ENCODE results near the gene TMEM72. TPM values are rescaled to one million over a fixed set of nuclear protein-coding genes. Genes with fewer than 3 reads are reported as not detected.
A peak's percentile ranks its signal among the peaks of the same experiment; 100 is the strongest.

Gene TMEM72
- total and polyA plus RNA-seq, 2 experiments from 2014 or later = not detected

- Mint-ChIP-seq H3K27ac (no peak overlapping the region), H3K9me3 (no peaks in the 10 kb centered on the region), H3K27me3 (ENCODE audit: insufficient read depth, low read depth, poor library complexity) (peaks cover 21% of the 10 kb centered on the region), H3K36me3 (ENCODE audit: low read depth) (no peaks in the 10 kb centered on the region; the same call in 2 of the 3 replicates), H3K4me3 (no peak overlapping the region; the same call in 2 of the 3 replicates), H3K4me1 (peaks cover 53% of the 10 kb centered on the region)
- Histone ChIP-seq H3K27me3 (ENCODE audit: insufficient read depth) (no peaks in the 10 kb centered on the region), H3K4me2 (peak overlapping the region; percentile 26; the same call in 1 of the 2 replicates), H3F3A (replicated peaks; ENCODE audit: low read depth) (no peaks in the 10 kb centered on the region), H3K4me3 (no peak overlapping the region), H3K9me2 (ENCODE audit: insufficient read depth) (no peaks in the 10 kb centered on the region), H3K27ac (ENCODE audit: low read depth) (no peak overlapping the region), H3K4me1 (ENCODE audit: insufficient read depth) (peaks cover 33% of the 10 kb centered on the region), H2AFZ (no peak overlapping the region), H4K20me1 (replicated peaks; ENCODE audit: insufficient read depth) (no peaks in the 10 kb centered on the region), H3K36me3 (ENCODE audit: insufficient read depth) (no peaks in the 10 kb centered on the region), H3K79me2 (replicated peaks; ENCODE audit: insufficient read depth) (no peaks in the 10 kb centered on the region)
- DNase-seq (ENCODE audit: low spot score) (no peak), ATAC-seq (no peak; the same call in 2 of the 3 replicates)
- no peak for TF ChIP-seq ZNF331 (CRISPR knock-in tag; IDR thresholded peaks at IDR 0.05; ENCODE audit: low read depth)
- no peak for TF ChIP-seq POLR2AphosphoS5 (IDR thresholded peaks at IDR 0.05; ENCODE audit: low read depth)
- TF ChIP-seq STAT1 (IDR thresholded peaks at IDR 0.05; ENCODE audit: unreplicated experiment) = no peak
- TF ChIP-seq EZH2phosphoT487 (IDR thresholded peaks at IDR 0.05; ENCODE audit: unreplicated experiment) = no peak
- no peak for TF ChIP-seq ZNF114 (CRISPR knock-in tag; IDR thresholded peaks at IDR 0.05)
- no peak for TF ChIP-seq ETS1 (IDR thresholded peaks at IDR 0.05)
- TF ChIP-seq NANOG (IDR thresholded peaks at IDR 0.05; ENCODE audit: borderline replicate concordance) = no peak
Observed at GRCh38 chr10:44980309-44981171, 69.4 kb downstream of the TMEM72 start.

DNA sequence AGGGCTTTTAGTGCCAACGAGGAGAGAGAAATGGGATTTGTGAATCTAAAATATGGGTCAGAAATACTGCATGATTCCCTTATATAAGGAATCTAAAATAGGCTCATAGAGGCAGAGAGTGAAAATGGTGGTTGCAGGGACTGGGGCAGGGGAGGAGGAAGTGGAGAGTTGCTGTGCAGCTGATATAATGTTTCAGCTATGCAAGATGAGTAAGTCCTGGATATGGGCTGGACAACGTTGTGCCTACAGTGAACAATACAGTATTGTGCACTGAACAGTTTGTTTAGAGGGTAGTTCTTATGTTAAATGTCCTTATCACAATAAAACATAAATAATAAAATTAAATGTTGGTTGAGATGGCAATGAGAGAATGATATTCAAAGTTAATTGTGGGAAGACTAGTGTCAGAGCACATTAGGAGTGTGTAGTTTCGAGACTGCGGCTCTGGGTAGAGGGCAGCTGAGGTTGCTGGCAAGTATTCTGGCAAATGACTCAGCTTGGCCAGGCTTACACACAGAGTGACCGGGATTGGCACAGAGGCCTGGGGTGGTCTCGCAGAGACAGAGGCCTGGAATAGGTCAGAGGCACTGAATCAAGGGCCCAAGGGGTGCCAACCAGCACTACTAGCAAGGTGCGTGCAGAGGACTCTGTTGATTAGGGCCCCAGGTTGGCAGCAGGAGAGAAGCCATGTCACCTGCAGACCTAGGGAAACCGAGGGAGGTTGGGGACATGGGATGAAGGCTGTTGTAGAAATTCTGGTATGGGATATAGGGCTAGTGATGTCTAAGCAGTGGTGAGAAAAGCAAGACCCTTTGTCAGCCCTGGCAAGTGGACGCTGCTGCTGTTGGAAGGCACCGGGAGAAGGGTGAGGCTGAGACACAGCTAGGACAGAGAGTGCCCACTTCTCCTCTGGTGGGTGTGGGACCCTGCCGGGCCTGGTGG, 70.3 kb downstream of the TMEM72 start:
- H3K4me1 ChIP-seq (ENCODE audit: insufficient read depth) = peaks cover 33% of the 10 kb centered on the region
- ATAC-seq (no peak), DNase-seq (ENCODE audit: low spot score) (no peak)
- Mint-ChIP-seq H3K27ac (no peak overlapping the region), H3K9me3 (no peaks in the 10 kb centered on the region), H3K36me3 (ENCODE audit: low read depth) (no peaks in the 10 kb centered on the region; the same call in 2 of the 3 replicates), H3K4me3 (no peak overlapping the region), H3K4me1 (peaks cover 54% of the 10 kb centered on the region), H3K27me3 (ENCODE audit: insufficient read depth, low read depth, poor library complexity) (peaks cover 21% of the 10 kb centered on the region)
- H3K36me3 ChIP-seq (ENCODE audit: insufficient read depth) = no peaks in the 10 kb centered on the region
- H3K27me3 ChIP-seq (ENCODE audit: insufficient read depth) = no peaks in the 10 kb centered on the region
- no peaks in the 10 kb centered on the region for H3F3A ChIP-seq (replicated peaks; ENCODE audit: low read depth)
- H3K27ac ChIP-seq (ENCODE audit: low read depth) = no peak overlapping the region
- H3K9me2 ChIP-seq (ENCODE audit: insufficient read depth) = no peaks in the 10 kb centered on the region
- H2AFZ ChIP-seq = no peak overlapping the region
- H3K4me2 ChIP-seq = no peak overlapping the region
- H3K79me2 ChIP-seq (replicated peaks; ENCODE audit: insufficient read depth) = no peaks in the 10 kb centered on the region
- H3K4me3 ChIP-seq = no peak overlapping the region
- H4K20me1 ChIP-seq (replicated peaks; ENCODE audit: insufficient read depth) = no peaks in the 10 kb centered on the region
- TF ChIP-seq POLR2AphosphoS5 (IDR thresholded peaks at IDR 0.05; ENCODE audit: low read depth) (no peak), ZNF462 (CRISPR knock-in tag; IDR thresholded peaks at IDR 0.05) (no peak), NANOG (IDR thresholded peaks at IDR 0.05; ENCODE audit: borderline replicate concordance) (no peak), ETS1 (IDR thresholded peaks at IDR 0.05) (no peak), JUNB (IDR thresholded peaks at IDR 0.05; ENCODE audit: unreplicated experiment) (no peak), EZH2phosphoT487 (IDR thresholded peaks at IDR 0.05; ENCODE audit: unreplicated experiment) (no peak)

All from GM23338 (cell line).